Measurements from ENCODE around the gene MGST3.

GRCh38 chr1:165639821-165640623, 9.0 kb downstream of the MGST3 start:
- TF ChIP-seq RAD21 (IDR thresholded peaks at IDR 0.05; ENCODE audit: low read depth) (no peak), CEBPB (IDR thresholded peaks at IDR 0.05) (no peak), EP300 (IDR thresholded peaks at IDR 0.05; ENCODE audit: borderline replicate concordance) (no peak)
